Fibroblast of pulmonary artery (primary cell): ENCODE measurements around the gene SCP2D1.

Experiments
- DNase-seq: peaks from one replicate; pipeline ENCODE4 v3.0.0-alpha.2; 2010; ENCODE audit warnings: low read depth
- H3K4me3 ChIP-seq: replicated peaks from 2 replicates; pipeline ENCODE4 v1.5.1; 2011; ENCODE audit warnings: low read depth, mild to moderate bottlenecking, control low read depth, low read length, moderate library complexity
- CTCF ChIP-seq: IDR thresholded peaks from 2 replicates; pipeline ENCODE4 v1.5.1; 2011; ENCODE audit warnings: mild to moderate bottlenecking, control low read depth, low read length, inconsistent platforms; ENCODE audit errors: missing control alignments

SCP2D1 gene

GRCh38 chr20:18835466-18836256, 22.1 kb downstream of the SCP2D1 start:
- H3K4me3 ChIP-seq, result no peak overlapping the region
- no peak for DNase-seq
- TF ChIP-seq CTCF, result no peak

- no peak for DNase-seq
- no peak overlapping the region for H3K4me3 ChIP-seq
- TF ChIP-seq CTCF, result no peak
Measured at GRCh38 chr20:18837718-18838117, 24.1 kb downstream of the SCP2D1 start.

- DNase-seq, result no peak
- H3K4me3 ChIP-seq, result no peak overlapping the region
- TF ChIP-seq CTCF, result no peak
Measured at GRCh38 chr20:18839507-18840247, 26.1 kb downstream of the SCP2D1 start.

- no peak overlapping the region for H3K4me3 ChIP-seq
- DNase-seq, result no peak
- TF ChIP-seq CTCF, result no peak
Measured at GRCh38 chr20:18840248-18840645, 26.7 kb downstream of the SCP2D1 start.

- DNase-seq, result no peak
- H3K4me3 ChIP-seq, result no peak overlapping the region
- no peak for TF ChIP-seq CTCF
Measured at GRCh38 chr20:18845017-18845416, 31.4 kb downstream of the SCP2D1 start.

GRCh38 chr20:18847226-18847755, 33.7 kb downstream of the SCP2D1 start:
- no peak for DNase-seq
- no peak for TF ChIP-seq CTCF
- no peak overlapping the region for H3K4me3 ChIP-seq
